Transverse colon (tissue), 4 donors: ENCODE data around the gene ZPBP. TPM values are rescaled to one million over a fixed set of nuclear protein-coding genes. Genes with fewer than 3 reads are reported as not detected.

ENCODE experiments used
- DNase-seq: peaks from one replicate; pipeline ENCODE4 v3.0.0-alpha.2; 2019
- H3K27ac ChIP-seq, 4 donors: fragments of 200-600 bp; sonication (generic); 2 replicates each; pipeline ENCODE4 v1.5.1; 2016 to 2018; ENCODE audit warnings: inconsistent platforms in 4 of 4
- H3K27me3 ChIP-seq: fragments of 200-600 bp; sonication (generic); 2 replicates; pipeline ENCODE4 v1.5.1; 2017; ENCODE audit warnings: inconsistent platforms
- H3K36me3 ChIP-seq, 4 donors: fragments of 200-600 bp; sonication (generic); 2 replicates each; pipeline ENCODE4 v1.5.1; 2017 to 2019; ENCODE audit warnings: inconsistent platforms in 4 of 4
- H3K4me1 ChIP-seq, 4 donors: fragments of 200-600 bp; sonication (generic); 2 replicates each; pipeline ENCODE4 v1.5.1; 2017 to 2020; ENCODE audit warnings: inconsistent platforms in 4 of 4
- H3K4me3 ChIP-seq, 4 donors: fragments of 200-600 bp; sonication (generic); 1 replicate in 1 of 4; 2 replicates in 3 of 4; pipeline versions ENCODE4 v1.5.1 to v1.6.1; 2017 to 2019; ENCODE audit warnings: inconsistent platforms in 4 of 4
- H3K9me3 ChIP-seq, 2 donors: fragments of 200-600 bp; sonication (generic); 2 replicates each; pipeline ENCODE4 v1.5.1; 2017 to 2019; ENCODE audit warnings: inconsistent platforms in 2 of 2
- CTCF ChIP-seq, 5 experiments: fragments of 200-600 bp in 3 of 5; fragments of 450-650 bp in 2 of 5; sonication (generic) in 3 of 5; IDR thresholded peaks; 1 replicate in 2 of 5; 2 replicates in 3 of 5; pipeline ENCODE4 v1.5.1; 2016 to 2017; ENCODE audit warnings: antibody characterized with exemption in 5 of 5, inconsistent platforms in 3 of 5, mild to moderate bottlenecking in 2 of 5, moderate library complexity in 1 of 5
- EP300 ChIP-seq: sonication (generic); formaldehyde crosslinking; IDR thresholded peaks from one replicate; pipeline ENCODE4 v1.6.1; 2017; ENCODE audit warnings: antibody characterized with exemption, low read depth
- POLR2A ChIP-seq: fragments of 450-650 bp; IDR thresholded peaks from one replicate; pipeline ENCODE4 v1.6.1; 2016; ENCODE audit warnings: antibody characterized with exemption, mild to moderate bottlenecking, moderate library complexity
- POLR2AphosphoS5 ChIP-seq, 3 donors: sonication (generic); formaldehyde crosslinking; IDR thresholded peaks; one replicate each; pipeline ENCODE4 v1.6.1; 2016; ENCODE audit warnings: antibody characterized with exemption in 3 of 3
- WGBS, 2 donors: methylation state at CpG; one replicate each; pipeline ENCODE4 v1.1.5; 2018; ENCODE audit warnings: low coverage in 1 of 2; 5-methylcytosine and 5-hydroxymethylcytosine counted together
- in situ Hi-C, 4 donors: fragments of 200-750 bp; cut with MboI; loops; one replicate each; pipeline versions ENCODE4 v1.15.0 to v1.15.1; 2017; ENCODE audit warnings: low sequenced_read_pairs in 3 of 4, low pct_ligation_motif_present in 1 of 4, low pct_unique_long_range_greater_than_20kb in 1 of 4
- intact Hi-C: fragments of 100-400 bp; cut with DNase I; formaldehyde crosslinking; loops from one replicate; pipeline ENCODE4 v1.15.1; 2023; ENCODE audit warnings: low total_unique reads
- total RNA-seq, 4 donors: library from RNA; depleted of rRNA; stranded (reverse); fragments of >200 nt; gene quantifications; one replicate each; pipeline ENCODE4 v1.1.0, GENCODE V29; 2016

ZPBP gene
- total RNA-seq, 4 donors from 2014 or later: not detected

GRCh38 chr7:49911909-49912308, 181.1 kb downstream of the ZPBP start:
- WGBS, 2 donors: 88% methylated on average over 6 to 8 of the region's 8 CpGs
- no peaks in the 10 kb centered on the region for H3K36me3 ChIP-seq
- H3K27ac ChIP-seq: no peak overlapping the region
- H3K4me1 ChIP-seq: no peaks in the 10 kb centered on the region
- H3K9me3 ChIP-seq: no peaks in the 10 kb centered on the region
- no peak for TF ChIP-seq CTCF (IDR thresholded peaks at IDR 0.05)
- no peak for TF ChIP-seq POLR2A
- intact Hi-C loops: no loop called here
- in situ Hi-C loops: no loop called here
- no peak for DNase-seq
- H3K27me3 ChIP-seq: no peaks in the 10 kb centered on the region
- H3K4me3 ChIP-seq: no peak overlapping the region

- in situ Hi-C loops: no loop called here
- H3K27me3 ChIP-seq: no peaks in the 10 kb centered on the region
- H3K27ac ChIP-seq: no peak overlapping the region
- DNase-seq: no peak
- H3K36me3 ChIP-seq: no peaks in the 10 kb centered on the region
- intact Hi-C loops: no loop called here
- no peaks in the 10 kb centered on the region for H3K9me3 ChIP-seq
- H3K4me3 ChIP-seq: no peak overlapping the region
- H3K4me1 ChIP-seq: no peaks in the 10 kb centered on the region
- TF ChIP-seq EP300 (no peak), POLR2AphosphoS5 (IDR thresholded peaks at IDR 0.05) (no peak), POLR2A (no peak), CTCF (IDR thresholded peaks at IDR 0.05) (no peak)
- WGBS, 2 donors: 85% methylated on average over 4 of the region's 4 CpGs; no CpG with 5 or more reads in 1 of the 2 donors
Measured at GRCh38 chr7:49894543-49894942, 198.5 kb downstream of the ZPBP start.

- intact Hi-C loops: no loop called here
- no peaks in the 10 kb centered on the region for H3K4me1 ChIP-seq
- TF ChIP-seq CTCF (IDR thresholded peaks at IDR 0.05) (no peak), EP300 (no peak)
- H3K27me3 ChIP-seq: no peaks in the 10 kb centered on the region
- DNase-seq: no peak
- 58 to 59% methylated on average over 4 of the region's 4 CpGs for WGBS, 2 donors
- H3K9me3 ChIP-seq: no peaks in the 10 kb centered on the region
- no peak overlapping the region for H3K4me3 ChIP-seq
- in situ Hi-C loops: no loop called here
- no peak overlapping the region for H3K27ac ChIP-seq
- no peaks in the 10 kb centered on the region for H3K36me3 ChIP-seq
Measured at GRCh38 chr7:49893131-49893530, 199.9 kb downstream of the ZPBP start.

- Histone ChIP-seq H3K4me3 (no peak overlapping the region), H3K27me3 (no peaks in the 10 kb centered on the region), H3K36me3 (no peaks in the 10 kb centered on the region), H3K4me1 (no peaks in the 10 kb centered on the region), H3K27ac (no peak overlapping the region), H3K9me3 (no peaks in the 10 kb centered on the region)
- in situ Hi-C loops (no loop called here), intact Hi-C loops (no loop called here)
- DNase-seq: no peak
- TF ChIP-seq POLR2A (no peak), EP300 (no peak), POLR2AphosphoS5 (IDR thresholded peaks at IDR 0.05) (no peak), CTCF (IDR thresholded peaks at IDR 0.05) (no peak)
- 70 to 79% methylated on average over 2 of the region's 2 CpGs for WGBS, 2 donors
Measured at GRCh38 chr7:49892481-49892880, 200.6 kb downstream of the ZPBP start.

Other genes with a start within 250 kb of the ZPBP start
- gene IKZF1, start 211.5 kb upstream of the ZPBP start, total RNA-seq: 100 to 1,000 TPM in 1 of 4 donors, 10 to 100 TPM in 1, 1 to 10 TPM in 2; 9.2 to 116 (median 29.1) TPM